ENCODE results near the gene CHRNG.

Gene CHRNG

DNA sequence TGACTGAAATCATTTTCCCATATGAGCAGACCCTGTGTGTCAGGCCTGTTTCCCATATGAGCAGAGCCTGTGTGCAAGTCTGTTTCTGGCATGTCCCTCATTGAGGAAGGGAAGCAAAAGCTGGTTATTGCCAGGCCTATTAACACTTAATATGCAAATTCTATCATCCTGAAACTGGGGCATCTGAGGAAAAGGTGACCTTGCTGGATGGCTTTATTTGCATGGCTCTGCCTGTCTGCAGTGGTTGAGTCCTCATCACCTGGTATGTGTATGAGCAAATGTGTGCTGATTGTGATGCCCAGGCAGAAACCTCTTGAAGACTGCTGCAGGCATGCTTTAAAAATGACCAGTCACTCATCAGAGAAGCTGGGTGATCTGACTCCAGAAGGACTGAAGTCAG lies 42.2 kb downstream of the CHRNG start:
- Histone ChIP-seq H3K27ac (ENCODE audit: extremely low read depth, low read depth, low read length) (no peak overlapping the region), H3K4me1 (ENCODE audit: control insufficient read depth, insufficient read depth, low read length) (no peaks in the 10 kb centered on the region), H3K36me3 (ENCODE audit: control insufficient read depth in 2 of 2, insufficient read depth in 1 of 2, low read length in 2 of 2) (peaks cover 5 to 54% of the 10 kb centered on the region in 2 experiments; a peak in 2 of 3 replicates), H3K4me3 (ENCODE audit: low read depth, low read length) (no peak overlapping the region), H3K9me3 (ENCODE audit: control insufficient read depth, insufficient read depth, low read depth, low read length) (no peaks in the 10 kb centered on the region)
- no peak for TF ChIP-seq ZNF585B (tag by site-specific recombination; IDR thresholded peaks at IDR 0.05)
- no peak for TF ChIP-seq OSR2 (tag by site-specific recombination; IDR thresholded peaks at IDR 0.05)
- TF ChIP-seq ZNF248 (tag by site-specific recombination; IDR thresholded peaks at IDR 0.05) = no peak
- TF ChIP-seq RBAK (tag by site-specific recombination; IDR thresholded peaks at IDR 0.05) = no peak
- no peak for TF ChIP-seq HOXA7 (CRISPR knock-in tag; IDR thresholded peaks at IDR 0.05; ENCODE audit: borderline replicate concordance)
- TF ChIP-seq ZBTB21 (tag by site-specific recombination; IDR thresholded peaks at IDR 0.05) = no peak
- no peak for TF ChIP-seq ZNF521 (tag by site-specific recombination; IDR thresholded peaks at IDR 0.05)
- POLR2A ChIA-PET = no interaction called here
- CTCF ChIA-PET = interaction anchor here (0.9 to 1.2 kb wide), 2 partner anchors 10 to 19 kb away, joined by 3 to 8 read pairs; no protein-coding TSS in a partner anchor

DNA sequence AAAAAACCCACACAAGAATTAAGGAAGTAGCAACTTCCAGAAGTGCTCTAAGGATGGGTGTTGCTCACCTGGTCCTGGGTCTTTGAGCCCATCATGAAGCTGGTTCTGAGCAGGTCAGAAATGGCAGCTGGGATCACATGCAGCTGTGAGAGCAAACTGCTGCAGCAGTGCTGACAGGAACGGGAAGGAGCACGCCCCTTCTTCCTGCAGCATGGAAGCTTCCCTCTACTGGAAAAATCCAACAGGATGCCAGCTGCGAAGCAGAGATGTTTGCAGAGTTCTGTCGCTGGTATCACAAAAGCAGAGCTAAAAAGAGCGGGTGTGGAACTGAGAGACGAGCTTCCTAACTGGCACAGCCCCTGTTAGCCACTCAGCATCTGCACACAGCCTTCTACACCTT lies 44.7 kb downstream of the CHRNG start:
- POLR2A ChIA-PET = no interaction called here

More for the DNA sequence above, 44.7 kb downstream of the CHRNG start:
- Histone ChIP-seq H3K36me3 (ENCODE audit: control insufficient read depth in 2 of 2, insufficient read depth in 1 of 2, low read length in 2 of 2) (peaks cover 5 to 37% of the 10 kb centered on the region in 2 experiments; a peak in 2 of 3 replicates), H3K4me1 (ENCODE audit: control insufficient read depth, insufficient read depth, low read length) (no peaks in the 10 kb centered on the region), H3K9me3 (ENCODE audit: control insufficient read depth, insufficient read depth, low read depth, low read length) (no peaks in the 10 kb centered on the region), H3K27ac (ENCODE audit: extremely low read depth, low read depth, low read length) (no peak overlapping the region), H3K4me3 (ENCODE audit: low read depth, low read length) (no peak overlapping the region)
- CTCF ChIA-PET = no interaction called here
- TF ChIP-seq, protein P1, sequence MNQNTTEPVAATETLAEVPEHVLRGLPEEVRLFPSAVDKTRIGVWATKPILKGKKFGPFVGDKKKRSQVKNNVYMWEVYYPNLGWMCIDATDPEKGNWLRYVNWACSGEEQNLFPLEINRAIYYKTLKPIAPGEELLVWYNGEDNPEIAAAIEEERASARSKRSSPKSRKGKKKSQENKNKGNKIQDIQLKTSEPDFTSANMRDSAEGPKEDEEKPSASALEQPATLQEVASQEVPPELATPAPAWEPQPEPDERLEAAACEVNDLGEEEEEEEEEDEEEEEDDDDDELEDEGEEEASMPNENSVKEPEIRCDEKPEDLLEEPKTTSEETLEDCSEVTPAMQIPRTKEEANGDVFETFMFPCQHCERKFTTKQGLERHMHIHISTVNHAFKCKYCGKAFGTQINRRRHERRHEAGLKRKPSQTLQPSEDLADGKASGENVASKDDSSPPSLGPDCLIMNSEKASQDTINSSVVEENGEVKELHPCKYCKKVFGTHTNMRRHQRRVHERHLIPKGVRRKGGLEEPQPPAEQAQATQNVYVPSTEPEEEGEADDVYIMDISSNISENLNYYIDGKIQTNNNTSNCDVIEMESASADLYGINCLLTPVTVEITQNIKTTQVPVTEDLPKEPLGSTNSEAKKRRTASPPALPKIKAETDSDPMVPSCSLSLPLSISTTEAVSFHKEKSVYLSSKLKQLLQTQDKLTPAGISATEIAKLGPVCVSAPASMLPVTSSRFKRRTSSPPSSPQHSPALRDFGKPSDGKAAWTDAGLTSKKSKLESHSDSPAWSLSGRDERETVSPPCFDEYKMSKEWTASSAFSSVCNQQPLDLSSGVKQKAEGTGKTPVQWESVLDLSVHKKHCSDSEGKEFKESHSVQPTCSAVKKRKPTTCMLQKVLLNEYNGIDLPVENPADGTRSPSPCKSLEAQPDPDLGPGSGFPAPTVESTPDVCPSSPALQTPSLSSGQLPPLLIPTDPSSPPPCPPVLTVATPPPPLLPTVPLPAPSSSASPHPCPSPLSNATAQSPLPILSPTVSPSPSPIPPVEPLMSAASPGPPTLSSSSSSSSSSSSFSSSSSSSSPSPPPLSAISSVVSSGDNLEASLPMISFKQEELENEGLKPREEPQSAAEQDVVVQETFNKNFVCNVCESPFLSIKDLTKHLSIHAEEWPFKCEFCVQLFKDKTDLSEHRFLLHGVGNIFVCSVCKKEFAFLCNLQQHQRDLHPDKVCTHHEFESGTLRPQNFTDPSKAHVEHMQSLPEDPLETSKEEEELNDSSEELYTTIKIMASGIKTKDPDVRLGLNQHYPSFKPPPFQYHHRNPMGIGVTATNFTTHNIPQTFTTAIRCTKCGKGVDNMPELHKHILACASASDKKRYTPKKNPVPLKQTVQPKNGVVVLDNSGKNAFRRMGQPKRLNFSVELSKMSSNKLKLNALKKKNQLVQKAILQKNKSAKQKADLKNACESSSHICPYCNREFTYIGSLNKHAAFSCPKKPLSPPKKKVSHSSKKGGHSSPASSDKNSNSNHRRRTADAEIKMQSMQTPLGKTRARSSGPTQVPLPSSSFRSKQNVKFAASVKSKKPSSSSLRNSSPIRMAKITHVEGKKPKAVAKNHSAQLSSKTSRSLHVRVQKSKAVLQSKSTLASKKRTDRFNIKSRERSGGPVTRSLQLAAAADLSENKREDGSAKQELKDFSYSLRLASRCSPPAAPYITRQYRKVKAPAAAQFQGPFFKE (tag by site-specific recombination; IDR thresholded peaks at IDR 0.05; ENCODE audit: borderline replicate concordance) = no peak
- TF ChIP-seq ZNF610 (tag by site-specific recombination; IDR thresholded peaks at IDR 0.05; ENCODE audit: borderline replicate concordance) = no peak
- no peak for TF ChIP-seq GLIS2 (tag by site-specific recombination; IDR thresholded peaks at IDR 0.05)
- no peak for TF ChIP-seq ZBTB20 (tag by site-specific recombination; IDR thresholded peaks at IDR 0.05)
- no peak for TF ChIP-seq ZNF768 (tag by site-specific recombination; IDR thresholded peaks at IDR 0.05)
- no peak for TF ChIP-seq ZFP37 (tag by site-specific recombination; IDR thresholded peaks at IDR 0.05)
- TF ChIP-seq, protein P2, sequence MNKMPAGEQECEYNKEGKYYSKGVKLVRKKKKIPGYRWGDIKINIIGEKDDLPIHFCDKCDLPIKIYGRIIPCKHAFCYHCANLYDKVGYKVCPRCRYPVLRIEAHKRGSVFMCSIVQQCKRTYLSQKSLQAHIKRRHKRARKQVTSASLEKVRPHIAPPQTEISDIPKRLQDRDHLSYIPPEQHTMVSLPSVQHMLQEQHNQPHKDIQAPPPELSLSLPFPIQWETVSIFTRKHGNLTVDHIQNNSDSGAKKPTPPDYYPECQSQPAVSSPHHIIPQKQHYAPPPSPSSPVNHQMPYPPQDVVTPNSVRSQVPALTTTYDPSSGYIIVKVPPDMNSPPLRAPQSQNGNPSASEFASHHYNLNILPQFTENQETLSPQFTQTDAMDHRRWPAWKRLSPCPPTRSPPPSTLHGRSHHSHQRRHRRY (tag by site-specific recombination; IDR thresholded peaks at IDR 0.05) = no peak
- no peak for TF ChIP-seq RBAK (tag by site-specific recombination; IDR thresholded peaks at IDR 0.05)
- no peak for TF ChIP-seq ZNF133 (tag by site-specific recombination; IDR thresholded peaks at IDR 0.05)
- no peak for TF ChIP-seq ZNF174 (tag by site-specific recombination; IDR thresholded peaks at IDR 0.05)
- TF ChIP-seq ZNF623 (tag by site-specific recombination; IDR thresholded peaks at IDR 0.05) = no peak
- TF ChIP-seq, protein P3, sequence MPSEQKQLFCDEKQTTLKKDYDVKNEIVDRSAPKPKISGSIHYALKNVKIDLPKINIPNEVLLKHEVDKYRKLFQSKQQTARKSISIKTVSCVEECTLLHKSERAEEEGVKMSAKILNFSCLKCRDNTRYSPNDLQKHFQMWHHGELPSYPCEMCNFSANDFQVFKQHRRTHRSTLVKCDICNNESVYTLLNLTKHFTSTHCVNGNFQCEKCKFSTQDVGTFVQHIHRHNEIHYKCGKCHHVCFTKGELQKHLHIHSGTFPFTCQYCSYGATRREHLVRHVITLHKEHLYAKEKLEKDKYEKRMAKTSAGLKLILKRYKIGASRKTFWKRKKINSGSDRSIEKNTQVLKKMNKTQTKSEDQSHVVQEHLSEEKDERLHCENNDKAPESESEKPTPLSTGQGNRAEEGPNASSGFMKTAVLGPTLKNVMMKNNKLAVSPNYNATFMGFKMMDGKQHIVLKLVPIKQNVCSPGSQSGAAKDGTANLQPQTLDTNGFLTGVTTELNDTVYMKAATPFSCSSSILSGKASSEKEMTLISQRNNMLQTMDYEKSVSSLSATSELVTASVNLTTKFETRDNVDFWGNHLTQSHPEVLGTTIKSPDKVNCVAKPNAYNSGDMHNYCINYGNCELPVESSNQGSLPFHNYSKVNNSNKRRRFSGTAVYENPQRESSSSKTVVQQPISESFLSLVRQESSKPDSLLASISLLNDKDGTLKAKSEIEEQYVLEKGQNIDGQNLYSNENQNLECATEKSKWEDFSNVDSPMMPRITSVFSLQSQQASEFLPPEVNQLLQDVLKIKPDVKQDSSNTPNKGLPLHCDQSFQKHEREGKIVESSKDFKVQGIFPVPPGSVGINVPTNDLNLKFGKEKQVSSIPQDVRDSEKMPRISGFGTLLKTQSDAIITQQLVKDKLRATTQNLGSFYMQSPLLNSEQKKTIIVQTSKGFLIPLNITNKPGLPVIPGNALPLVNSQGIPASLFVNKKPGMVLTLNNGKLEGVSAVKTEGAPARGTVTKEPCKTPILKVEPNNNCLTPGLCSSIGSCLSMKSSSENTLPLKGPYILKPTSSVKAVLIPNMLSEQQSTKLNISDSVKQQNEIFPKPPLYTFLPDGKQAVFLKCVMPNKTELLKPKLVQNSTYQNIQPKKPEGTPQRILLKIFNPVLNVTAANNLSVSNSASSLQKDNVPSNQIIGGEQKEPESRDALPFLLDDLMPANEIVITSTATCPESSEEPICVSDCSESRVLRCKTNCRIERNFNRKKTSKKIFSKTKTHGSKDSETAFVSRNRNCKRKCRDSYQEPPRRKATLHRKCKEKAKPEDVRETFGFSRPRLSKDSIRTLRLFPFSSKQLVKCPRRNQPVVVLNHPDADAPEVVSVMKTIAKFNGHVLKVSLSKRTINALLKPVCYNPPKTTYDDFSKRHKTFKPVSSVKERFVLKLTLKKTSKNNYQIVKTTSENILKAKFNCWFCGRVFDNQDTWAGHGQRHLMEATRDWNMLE (tag by site-specific recombination; conservative IDR thresholded peaks at IDR 0.05; ENCODE audit: low read depth) = no peak
